Measurements from ENCODE around the gene PPBP.
"Not testable (repeated sequence)": the region's sequence is repeated elsewhere in the genome, so short reads cannot be mapped to it uniquely, and the experiment has no call there.

PPBP gene

GRCh38 chr4:73991742-73992000 is 3.7 kb upstream of the PPBP start:
- no peak for DNase-seq

- DNase-seq, result no peak
These were observed 3.2 kb upstream of the PPBP start for GRCh38 chr4:73990988-73991741.

GRCh38 chr4:73989928-73990327 is 1.9 kb upstream of the PPBP start:
- no peak for DNase-seq

- DNase-seq, result no peak
These were observed 1.0 kb upstream of the PPBP start for GRCh38 chr4:73989031-73989430.

GRCh38 chr4:73985528-73985852 is 2.5 kb downstream of the PPBP start:
- DNase-seq, result no peak

GRCh38 chr4:73984736-73985527 is 3.1 kb downstream of the PPBP start:
- DNase-seq, result no peak

- DNase-seq, result not testable (repeated sequence)
These were observed 6.8 kb downstream of the PPBP start for GRCh38 chr4:73981175-73981574.

GRCh38 chr4:73979407-73979957 is 8.5 kb downstream of the PPBP start:
- no peak for DNase-seq

- DNase-seq, result no peak
These were observed 9.1 kb downstream of the PPBP start for GRCh38 chr4:73978886-73979285.

GRCh38 chr4:73976716-73977115 is 11.3 kb downstream of the PPBP start:
- no peak for DNase-seq

- no peak for DNase-seq
These were observed 11.8 kb downstream of the PPBP start for GRCh38 chr4:73976217-73976616.

GRCh38 chr4:73974352-73974751 is 13.6 kb downstream of the PPBP start:
- DNase-seq, result no peak

- no peak for DNase-seq
These were observed 17.0 kb downstream of the PPBP start for GRCh38 chr4:73970945-73971344.

- no peak for DNase-seq
These were observed 18.0 kb downstream of the PPBP start for GRCh38 chr4:73970011-73970410.

GRCh38 chr4:73967866-73968265 is 20.1 kb downstream of the PPBP start:
- no peak for DNase-seq

- DNase-seq, result no peak
These were observed 23.0 kb downstream of the PPBP start for GRCh38 chr4:73964862-73965611.

GRCh38 chr4:73962724-73963123 is 25.3 kb downstream of the PPBP start:
- no peak for DNase-seq

GRCh38 chr4:73959041-73959440 is 28.9 kb downstream of the PPBP start:
- DNase-seq, result not testable (repeated sequence)

- no peak for DNase-seq
These were observed 35.6 kb downstream of the PPBP start for GRCh38 chr4:73952352-73952751.

GRCh38 chr4:73950376-73950920 is 37.5 kb downstream of the PPBP start:
- not testable (repeated sequence) for DNase-seq

- no peak for DNase-seq
These were observed 38.8 kb downstream of the PPBP start for GRCh38 chr4:73948990-73949706.

GRCh38 chr4:73948291-73948690 is 39.7 kb downstream of the PPBP start:
- DNase-seq, result no peak

All from NCI-H187 (cell line).